ENCODE data around the gene GMDS. TPM values are rescaled to one million over a fixed set of nuclear protein-coding genes. Genes with fewer than 3 reads are reported as not detected.

Gene GMDS
- total and polyA plus RNA-seq, 2 of the 13 experiments (the other 11 are each of a cell fraction or from before 2014, with no cell fraction given): 64.4 to 112 TPM

- TF ChIP-seq THYN1 (CRISPR knock-in tag; IDR thresholded peaks at IDR 0.05; ENCODE audit: borderline replicate concordance, low read depth): no peak
- TF ChIP-seq USF2 (IDR thresholded peaks at IDR 0.05; ENCODE audit: low read depth, low read length): no peak
- no peak for TF ChIP-seq USF2 (CRISPR knock-in tag; IDR thresholded peaks at IDR 0.05; ENCODE audit: borderline replicate concordance)
- no peak for TF ChIP-seq LCORL (IDR thresholded peaks at IDR 0.05)
- peak; percentile 48; the same call in 1 of the 2 replicates for TF ChIP-seq LCORL (CRISPR knock-in tag; IDR thresholded peaks at IDR 0.05)
- TF ChIP-seq BORCS8-MEF2B (CRISPR knock-in tag; IDR thresholded peaks at IDR 0.05): no peak
- no peak for TF ChIP-seq PAX8 (CRISPR knock-in tag; IDR thresholded peaks at IDR 0.05; ENCODE audit: borderline replicate concordance)
- TF ChIP-seq ZNF841 (CRISPR knock-in tag; IDR thresholded peaks at IDR 0.05; ENCODE audit: borderline replicate concordance): no peak
- TF ChIP-seq KDM3A (CRISPR knock-in tag; IDR thresholded peaks at IDR 0.05; ENCODE audit: low read depth): no peak
- no peak for TF ChIP-seq ZXDC (CRISPR knock-in tag; IDR thresholded peaks at IDR 0.05)
- TF ChIP-seq MLLT10 (CRISPR knock-in tag; IDR thresholded peaks at IDR 0.05): no peak
- peak; percentile 50; the same call in 1 of the 2 replicates for TF ChIP-seq TFAP4 (IDR thresholded peaks at IDR 0.05; ENCODE audit: borderline replicate concordance, low read depth)
- TF ChIP-seq NRL (CRISPR knock-in tag; IDR thresholded peaks at IDR 0.05; ENCODE audit: borderline replicate concordance): no peak
- TF ChIP-seq FOXK2 (IDR thresholded peaks at IDR 0.05): no peak
- no peak for TF ChIP-seq ZNF547 (CRISPR knock-in tag; IDR thresholded peaks at IDR 0.05)
- TF ChIP-seq ZNF234 (CRISPR knock-in tag; conservative IDR thresholded peaks at IDR 0.05): no peak
- TF ChIP-seq ELF3 (CRISPR knock-in tag; IDR thresholded peaks at IDR 0.05): peak; percentile 98
- peak; percentile 19; the same call in 1 of the 2 replicates for TF ChIP-seq SNAPC2 (CRISPR knock-in tag; IDR thresholded peaks at IDR 0.05)
- TF ChIP-seq ZNF691 (CRISPR knock-in tag; IDR thresholded peaks at IDR 0.05; ENCODE audit: borderline replicate concordance, low read depth): peak; percentile 56; the same call in 1 of the 2 replicates
- 0 out of 2 replicates have a peak, but pooled peaks have one; percentile 28 for TF ChIP-seq ZNF343 (CRISPR knock-in tag; IDR thresholded peaks at IDR 0.05)
- TF ChIP-seq ZNF30 (CRISPR knock-in tag; IDR thresholded peaks at IDR 0.05): no peak
- TF ChIP-seq ZNF101 (CRISPR knock-in tag; IDR thresholded peaks at IDR 0.05; ENCODE audit: borderline replicate concordance, low read depth): no peak
- TF ChIP-seq ZZZ3 (CRISPR knock-in tag; IDR thresholded peaks at IDR 0.05; ENCODE audit: borderline replicate concordance): no peak
- peak; percentile 91 for TF ChIP-seq ZNF792 (CRISPR knock-in tag; IDR thresholded peaks at IDR 0.05)
- TF ChIP-seq PHF21A (CRISPR knock-in tag; IDR thresholded peaks at IDR 0.05): peak; percentile 88
- no peak for TF ChIP-seq PAF1 (CRISPR knock-in tag; IDR thresholded peaks at IDR 0.05)
Measured at GRCh38 chr6:2259002-2259494, 13.6 kb upstream of the GMDS start (continued).
